Right atrium auricular region (tissue), 2 donors: ENCODE measurements around the gene ARID5B. TPM values are rescaled to one million over a fixed set of nuclear protein-coding genes. Genes with fewer than 3 reads are reported as not detected.

ENCODE experiments used
- DNase-seq: peaks from one replicate; pipeline ENCODE4 v3.0.0-alpha.2; 2019; ENCODE audit warnings: low spot score
- H3K27ac ChIP-seq, 2 donors: fragments of 200-600 bp; sonication (generic); 1 replicate in 1 of 2; 2 replicates in 1 of 2; pipeline ENCODE4 v1.5.1; 2016 to 2019
- H3K27me3 ChIP-seq, 2 donors: fragments of 200-600 bp; sonication (generic); one replicate each; pipeline versions ENCODE4 v1.5.1 to v1.6.0; 2017 to 2019
- H3K36me3 ChIP-seq: fragments of 200-600 bp; sonication (generic); one replicate; pipeline ENCODE4 v1.5.1; 2016
- H3K4me1 ChIP-seq, 2 donors: fragments of 200-600 bp; sonication (generic); one replicate each; pipeline versions ENCODE4 v1.5.1 to v1.6.0; 2017 to 2019
- H3K4me3 ChIP-seq, 2 donors: fragments of 200-600 bp; sonication (generic); 1 replicate in 1 of 2; 2 replicates in 1 of 2; pipeline ENCODE4 v1.5.1; 2017 to 2019; ENCODE audit warnings: mild to moderate bottlenecking in 1 of 2, moderate library complexity in 1 of 2
- H3K9me3 ChIP-seq, 2 donors: fragments of 200-600 bp; sonication (generic); one replicate each; pipeline ENCODE4 v1.5.1; 2019
- total RNA-seq, 2 donors: library from RNA; depleted of rRNA; stranded (reverse); fragments of >200 nt; gene quantifications; one replicate each; pipeline ENCODE4 v1.1.0, GENCODE V29; 2016
- TF ChIP-seq, protein P1 (sequence below), 2 donors: fragments of 200-600 bp; sonication (generic); IDR thresholded peaks; one replicate each; pipeline ENCODE4 v1.5.1; 2019; ENCODE audit warnings: antibody characterized with exemption in 2 of 2

Gene ARID5B
- total RNA-seq, 2 donors from 2014 or later: 37.9 to 53.4 TPM

DNA sequence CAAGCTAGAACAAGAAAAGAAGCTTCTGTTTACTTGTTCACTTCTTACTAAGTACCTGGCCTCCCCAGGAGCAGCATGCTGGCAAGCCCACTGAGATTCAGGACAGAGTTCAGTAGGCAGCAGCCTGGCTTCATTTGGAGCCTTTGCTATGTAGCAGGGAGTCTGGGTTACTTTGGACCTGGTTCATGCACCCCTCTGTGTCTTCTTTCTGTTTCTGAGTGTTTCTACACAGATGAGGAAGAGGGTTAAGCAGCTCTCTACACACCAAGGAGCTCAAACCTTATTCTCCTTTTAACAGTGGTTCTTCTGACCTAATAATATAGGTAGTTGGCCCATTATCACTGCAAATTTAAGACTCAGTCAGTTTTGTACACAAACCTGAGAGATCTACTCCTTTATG lies 152.9 kb downstream of the ARID5B start:
- TF ChIP-seq, protein P1, sequence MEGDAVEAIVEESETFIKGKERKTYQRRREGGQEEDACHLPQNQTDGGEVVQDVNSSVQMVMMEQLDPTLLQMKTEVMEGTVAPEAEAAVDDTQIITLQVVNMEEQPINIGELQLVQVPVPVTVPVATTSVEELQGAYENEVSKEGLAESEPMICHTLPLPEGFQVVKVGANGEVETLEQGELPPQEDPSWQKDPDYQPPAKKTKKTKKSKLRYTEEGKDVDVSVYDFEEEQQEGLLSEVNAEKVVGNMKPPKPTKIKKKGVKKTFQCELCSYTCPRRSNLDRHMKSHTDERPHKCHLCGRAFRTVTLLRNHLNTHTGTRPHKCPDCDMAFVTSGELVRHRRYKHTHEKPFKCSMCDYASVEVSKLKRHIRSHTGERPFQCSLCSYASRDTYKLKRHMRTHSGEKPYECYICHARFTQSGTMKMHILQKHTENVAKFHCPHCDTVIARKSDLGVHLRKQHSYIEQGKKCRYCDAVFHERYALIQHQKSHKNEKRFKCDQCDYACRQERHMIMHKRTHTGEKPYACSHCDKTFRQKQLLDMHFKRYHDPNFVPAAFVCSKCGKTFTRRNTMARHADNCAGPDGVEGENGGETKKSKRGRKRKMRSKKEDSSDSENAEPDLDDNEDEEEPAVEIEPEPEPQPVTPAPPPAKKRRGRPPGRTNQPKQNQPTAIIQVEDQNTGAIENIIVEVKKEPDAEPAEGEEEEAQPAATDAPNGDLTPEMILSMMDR (IDR thresholded peaks at IDR 0.05): no peak
- H3K27ac ChIP-seq: peak overlapping the region; percentile 97 to 98
- DNase-seq: no peak
- H3K36me3 ChIP-seq: peaks cover 55% of the 10 kb centered on the region
- H3K4me1 ChIP-seq: peaks cover 0 to 79% of the 10 kb centered on the region in 2 donors
- H3K27me3 ChIP-seq: no peaks in the 10 kb centered on the region
- no peaks in the 10 kb centered on the region for H3K9me3 ChIP-seq
- H3K4me3 ChIP-seq: peak overlapping the region; percentile 3 to 11

DNA sequence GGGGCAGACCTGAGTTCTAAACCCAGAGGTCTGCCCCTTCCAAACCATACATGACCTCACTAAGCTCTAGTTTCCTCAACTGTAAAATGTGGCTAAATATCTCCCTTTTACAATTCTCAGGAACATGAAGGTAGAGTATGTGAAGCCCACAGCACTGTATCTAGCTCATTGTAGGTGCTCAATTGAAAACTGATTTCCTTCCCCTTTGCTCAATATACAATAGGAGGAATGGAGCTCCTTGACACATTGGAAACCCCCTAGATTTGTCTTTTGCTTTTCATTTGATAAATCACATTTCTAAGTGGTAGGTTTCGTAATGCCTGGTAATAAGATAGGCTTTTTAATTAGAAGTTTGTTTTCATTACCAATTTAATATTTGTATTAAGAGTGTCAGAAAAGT lies 153.3 kb downstream of the ARID5B start:
- H3K4me1 ChIP-seq: peaks cover 0 to 83% of the 10 kb centered on the region in 2 donors

DNA sequence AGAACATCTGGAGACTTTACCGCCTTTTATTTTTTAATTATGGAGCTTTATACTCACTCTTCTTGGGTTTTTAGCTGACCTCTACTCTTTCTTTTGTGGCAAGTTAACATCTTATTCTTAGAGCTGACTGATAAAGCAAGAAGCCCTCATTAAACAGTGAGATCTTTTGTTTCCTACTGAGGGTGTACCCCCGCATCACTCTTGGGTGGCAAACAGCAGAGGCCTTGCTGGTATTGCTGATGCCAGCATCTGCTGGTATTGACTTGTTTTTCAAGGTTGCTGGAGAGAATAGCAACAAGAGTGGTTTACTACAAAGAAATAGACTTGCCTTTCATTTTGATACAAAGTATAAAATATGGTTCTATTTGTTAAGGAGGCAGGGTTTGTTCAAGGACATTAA lies 154.7 kb downstream of the ARID5B start:
- H3K36me3 ChIP-seq: peaks cover 73% of the 10 kb centered on the region
- TF ChIP-seq, protein P1 (IDR thresholded peaks at IDR 0.05): no peak
- peak overlapping the region; percentile 97 to 98 for H3K27ac ChIP-seq
- no peaks in the 10 kb centered on the region for H3K27me3 ChIP-seq
- H3K4me3 ChIP-seq: peak overlapping the region; percentile 6 to 13
- no peaks in the 10 kb centered on the region for H3K9me3 ChIP-seq
- DNase-seq: no peak
- peaks cover 0 to 97% of the 10 kb centered on the region in 2 donors for H3K4me1 ChIP-seq

More for the DNA sequence above, 153.3 kb downstream of the ARID5B start:
- Histone ChIP-seq H3K36me3 (peaks cover 59% of the 10 kb centered on the region), H3K9me3 (no peaks in the 10 kb centered on the region), H3K27me3 (no peaks in the 10 kb centered on the region), H3K4me3 (peak overlapping the region; percentile 3 to 11), H3K27ac (peak overlapping the region; percentile 97 to 98)
- TF ChIP-seq, protein P1 (IDR thresholded peaks at IDR 0.05): no peak
- DNase-seq: no peak

DNA sequence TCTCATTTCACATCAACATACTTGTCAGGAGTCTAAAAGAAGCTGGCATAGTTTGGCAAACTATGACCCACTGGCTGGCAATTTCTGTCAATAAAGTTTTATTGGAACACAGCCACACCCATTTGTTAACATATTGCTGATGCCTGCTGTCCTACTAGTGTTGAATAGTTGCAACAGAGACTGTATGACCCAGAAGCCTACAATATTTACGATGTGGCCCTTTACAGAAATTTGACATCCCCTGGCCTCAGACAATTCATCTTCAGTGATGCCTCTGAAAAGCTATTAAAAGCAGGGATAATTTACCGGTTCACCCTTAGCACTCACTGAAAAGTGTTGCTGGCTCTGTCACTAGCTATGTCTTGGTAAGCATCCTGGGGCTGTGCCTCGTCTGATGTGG lies 155.2 kb downstream of the ARID5B start:
- TF ChIP-seq, protein P1 (IDR thresholded peaks at IDR 0.05): no peak
- peaks cover 72% of the 10 kb centered on the region for H3K36me3 ChIP-seq
- no peaks in the 10 kb centered on the region for H3K27me3 ChIP-seq
- peak overlapping the region; percentile 13 to 15 for H3K4me3 ChIP-seq
- no peaks in the 10 kb centered on the region for H3K9me3 ChIP-seq
- no peak for DNase-seq
- H3K4me1 ChIP-seq: peaks cover 0 to 96% of the 10 kb centered on the region in 2 donors
- H3K27ac ChIP-seq: peak overlapping the region; percentile 97 to 98

DNA sequence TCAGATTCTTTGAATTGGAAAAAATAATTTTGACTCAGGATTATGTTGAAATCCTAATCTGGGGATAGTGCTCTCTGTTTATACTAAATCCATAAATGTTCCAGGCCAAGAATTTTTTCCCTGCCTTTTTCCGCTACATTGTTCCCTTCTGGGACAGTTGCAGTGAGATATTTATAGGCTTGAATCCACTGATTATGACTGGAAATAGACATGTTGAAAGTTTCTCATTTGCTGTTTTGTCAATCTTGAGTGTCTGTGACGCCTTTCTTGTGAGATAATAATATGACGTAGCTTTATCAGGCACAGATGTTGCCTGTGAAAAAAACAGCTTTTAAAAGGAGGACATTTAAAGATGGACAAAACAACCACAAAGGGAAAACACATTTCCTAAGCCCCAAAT lies 155.9 kb downstream of the ARID5B start:
- peaks cover 72% of the 10 kb centered on the region for H3K36me3 ChIP-seq
- TF ChIP-seq, protein P1 (IDR thresholded peaks at IDR 0.05): no peak
- peak overlapping the region; percentile 97 to 98 for H3K27ac ChIP-seq
- H3K9me3 ChIP-seq: no peaks in the 10 kb centered on the region
- no peak for DNase-seq
- H3K4me3 ChIP-seq: peak overlapping the region in 1 of 2 donors; percentile 13
- H3K4me1 ChIP-seq: peaks cover 0 to 96% of the 10 kb centered on the region in 2 donors
- H3K27me3 ChIP-seq: no peaks in the 10 kb centered on the region

DNA sequence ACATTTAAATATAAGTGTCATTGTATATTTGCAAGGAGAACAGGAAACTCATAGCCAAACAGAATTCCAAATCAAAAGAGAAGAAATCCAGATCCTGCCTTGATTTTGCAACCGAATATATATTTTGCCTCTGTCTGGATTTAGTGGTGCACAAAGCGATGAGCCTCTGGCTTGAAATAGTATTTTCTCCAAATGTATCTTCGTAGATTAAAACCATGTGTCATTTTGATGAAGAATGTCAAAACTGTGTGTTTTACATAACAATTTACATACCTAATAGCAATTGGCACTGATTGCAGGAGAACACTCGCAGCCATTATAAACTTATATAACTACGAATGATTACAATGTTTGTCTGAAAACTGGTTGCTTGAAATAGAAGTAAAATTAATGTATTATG lies 156.4 kb downstream of the ARID5B start:
- peaks cover 67% of the 10 kb centered on the region for H3K36me3 ChIP-seq
- no peaks in the 10 kb centered on the region for H3K9me3 ChIP-seq
- TF ChIP-seq, protein P1 (IDR thresholded peaks at IDR 0.05): no peak
- H3K4me3 ChIP-seq: no peak overlapping the region
- H3K27ac ChIP-seq: peak overlapping the region; percentile 97 to 98
- no peaks in the 10 kb centered on the region for H3K27me3 ChIP-seq
- no peak for DNase-seq
- peaks cover 0 to 94% of the 10 kb centered on the region in 2 donors for H3K4me1 ChIP-seq
